ENCODE data around the gene CTNNBL1. TPM values are rescaled to one million over a fixed set of nuclear protein-coding genes. Genes with fewer than 3 reads are reported as not detected.

The CTNNBL1 gene
- total RNA-seq, 4 donors from 2014 or later, result 11.5 to 57.2 (median 35.2) TPM

DNA sequence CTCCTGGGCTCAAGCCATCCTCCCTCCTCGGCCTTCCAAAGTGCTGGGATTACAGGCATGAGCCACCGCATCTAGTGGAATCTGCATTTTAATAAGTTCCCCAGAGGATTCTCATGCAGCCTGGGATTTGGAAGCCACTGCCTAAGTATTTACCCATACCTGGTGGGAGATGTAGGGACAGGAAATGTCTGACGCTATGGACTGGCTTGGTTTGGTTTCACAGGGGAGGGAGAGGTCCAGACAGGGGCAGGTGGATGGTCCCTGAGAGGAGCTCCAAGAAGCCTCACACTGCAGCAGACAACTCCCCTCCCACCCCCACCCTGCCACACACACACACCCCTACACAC, 213.5 kb downstream of the CTNNBL1 start:
- no peak for TF ChIP-seq CTCF (IDR thresholded peaks at IDR 0.05)
- no peak for TF ChIP-seq POLR2A (IDR thresholded peaks at IDR 0.05)
- Histone ChIP-seq H3K27me3 (no peaks in the 10 kb centered on the region), H3K4me1 (peaks cover 0 to 5% of the 10 kb centered on the region in 2 donors), H3K4me3 (no peak overlapping the region), H3K36me3 (no peaks in the 10 kb centered on the region), H3K9me3 (no peaks in the 10 kb centered on the region), H3K27ac (no peak overlapping the region)
- no peak for DNase-seq
- intact Hi-C loops (cut with DNase I; ENCODE audit: low total_unique reads), result no loop called here

- H3K27ac ChIP-seq, result no peak overlapping the region
- no peak overlapping the region for H3K4me3 ChIP-seq
- intact Hi-C loops (cut with DNase I; ENCODE audit: low total_unique reads), result no loop called here
- no peaks in the 10 kb centered on the region for H3K36me3 ChIP-seq
- no peaks in the 10 kb centered on the region for H3K27me3 ChIP-seq
- DNase-seq, result no peak
- H3K4me1 ChIP-seq, result peaks cover 0 to 5% of the 10 kb centered on the region in 2 donors
- TF ChIP-seq CTCF (IDR thresholded peaks at IDR 0.05), result no peak
- no peak for TF ChIP-seq POLR2A (IDR thresholded peaks at IDR 0.05)
- no peaks in the 10 kb centered on the region for H3K9me3 ChIP-seq
Observed at GRCh38 chr20:37907677-37908401, 214.0 kb downstream of the CTNNBL1 start.

GRCh38 chr20:37911261-37911660, 217.4 kb downstream of the CTNNBL1 start:
- intact Hi-C loops (cut with DNase I; ENCODE audit: low total_unique reads), result no loop called here
- Histone ChIP-seq H3K4me3 (no peak overlapping the region), H3K9me3 (no peaks in the 10 kb centered on the region), H3K27me3 (no peaks in the 10 kb centered on the region), H3K27ac (no peak overlapping the region), H3K4me1 (peaks cover 0 to 9% of the 10 kb centered on the region in 2 donors), H3K36me3 (no peaks in the 10 kb centered on the region)
- DNase-seq, result peak in 1 of 2 donors; percentile 26
- no peak for TF ChIP-seq POLR2A (IDR thresholded peaks at IDR 0.05)
- TF ChIP-seq CTCF (IDR thresholded peaks at IDR 0.05), result no peak

- Histone ChIP-seq H3K4me3 (no peak overlapping the region), H3K27me3 (no peaks in the 10 kb centered on the region), H3K9me3 (no peaks in the 10 kb centered on the region), H3K27ac (no peak overlapping the region), H3K4me1 (peaks cover 0 to 9% of the 10 kb centered on the region in 2 donors), H3K36me3 (no peaks in the 10 kb centered on the region)
- peak; percentile 74 to 81 for DNase-seq
- TF ChIP-seq POLR2A (IDR thresholded peaks at IDR 0.05) (no peak), CTCF (IDR thresholded peaks at IDR 0.05) (no peak)
- intact Hi-C loops (cut with DNase I; ENCODE audit: low total_unique reads), result no loop called here
Observed at GRCh38 chr20:37911838-37912281, 218.0 kb downstream of the CTNNBL1 start.

GRCh38 chr20:37912874-37913273, 219.0 kb downstream of the CTNNBL1 start:
- H3K9me3 ChIP-seq, result no peaks in the 10 kb centered on the region
- peaks cover 0 to 9% of the 10 kb centered on the region in 2 donors for H3K4me1 ChIP-seq
- no peak overlapping the region for H3K27ac ChIP-seq
- no peaks in the 10 kb centered on the region for H3K36me3 ChIP-seq
- no peak for DNase-seq
- TF ChIP-seq POLR2A (IDR thresholded peaks at IDR 0.05), result no peak
- no peak for TF ChIP-seq CTCF (IDR thresholded peaks at IDR 0.05)
- intact Hi-C loops (cut with DNase I; ENCODE audit: low total_unique reads), result no loop called here
- no peak overlapping the region for H3K4me3 ChIP-seq
- H3K27me3 ChIP-seq, result no peaks in the 10 kb centered on the region

Data from uterus (tissue), 4 donors.